IMR-90 (cell line): Measurements from ENCODE around the gene KCNK7. TPM values are rescaled to one million over a fixed set of nuclear protein-coding genes. Genes with fewer than 3 reads are reported as not detected.
A peak's percentile ranks its signal among the peaks of the same experiment; 100 is the strongest.

Experiments
- ATAC-seq: fragments of 200-7000 bp; cut with Tn5 transposase; 2 replicates; pipeline ENCODE4 v1.9.1; 2020; ENCODE audit warnings: low read depth, mild to moderate bottlenecking, moderate library complexity
- BruUV-seq: library from RNA; stranded (reverse); fragments of 400-500 nt; replicated peaks from 2 replicates; lab custom pipeline; 2021; lab: Mats Ljungman, UMichigan
- CTCF ChIA-PET: fragments of 300-600 bp; formaldehyde crosslinking; extraction: SDS; loops from one replicate; lab custom pipeline; 2021; ENCODE audit warnings: antibody characterized with exemption; lab: Yijun Ruan, JAX
- POLR2A ChIA-PET: fragments of 300-600 bp; sonication (Branson Sonifier 250); formaldehyde crosslinking; loops from one replicate; lab custom pipeline; 2022; ENCODE audit warnings: antibody characterized with exemption; ENCODE audit not compliant: unreplicated experiment; lab: Charles Lee
- DNase-seq: peaks from one replicate; pipeline ENCODE4 v3.0.0; 2013
- H2AFZ ChIP-seq: replicated peaks from 2 replicates; pipeline ENCODE3; 2013; ENCODE audit warnings: low read length, mild to moderate bottlenecking; ENCODE audit not compliant: poor library complexity
- H2AK5ac ChIP-seq: 2 replicates; pipeline ENCODE4 v1.6.1; 2013; ENCODE audit warnings: low read depth, low read length, inconsistent platforms
- H2AK9ac ChIP-seq: replicated peaks from 2 replicates; pipeline ENCODE3; 2013; ENCODE audit warnings: mild to moderate bottlenecking, low read depth, low read length, moderate library complexity; ENCODE audit not compliant: poor library complexity
- H2BK120ac ChIP-seq: 2 replicates; pipeline ENCODE4 v1.6.1; 2013; ENCODE audit warnings: low read depth, low read length, inconsistent platforms
- H2BK15ac ChIP-seq: 3 replicates; pipeline ENCODE4 v1.6.1; 2013; ENCODE audit warnings: low read depth, low read length, inconsistent platforms
- H2BK20ac ChIP-seq: 2 replicates; pipeline ENCODE4 v1.6.1; 2013; ENCODE audit warnings: low read depth, mild to moderate bottlenecking, inconsistent platforms, low read length, moderate library complexity
- H2BK5ac ChIP-seq: 2 replicates; pipeline ENCODE4 v1.6.1; 2013; ENCODE audit warnings: mild to moderate bottlenecking, low read depth, low read length, inconsistent platforms; ENCODE audit not compliant: poor library complexity, severe bottlenecking
- H3K14ac ChIP-seq: replicated peaks from 2 replicates; pipeline ENCODE4 v1.6.1; 2013; ENCODE audit warnings: low read depth, low read length, inconsistent platforms
- H3K18ac ChIP-seq: 2 replicates; pipeline ENCODE4 v1.6.1; 2013; ENCODE audit warnings: low read depth, low read length, control low read depth
- H3K23ac ChIP-seq: 2 replicates; pipeline ENCODE4 v1.6.1; 2013; ENCODE audit warnings: low read depth, low read length, inconsistent platforms
- H3K27ac ChIP-seq: 2 replicates; pipeline ENCODE4 v1.5.1; 2013; ENCODE audit warnings: mild to moderate bottlenecking, control low read depth, low read length; ENCODE audit not compliant: insufficient read depth
- H3K27me3 ChIP-seq: 2 replicates; pipeline ENCODE4 v1.6.1; 2013; ENCODE audit warnings: low read length; ENCODE audit not compliant: control insufficient read depth, insufficient read depth
- H3K36me3 ChIP-seq: 2 replicates; pipeline ENCODE4 v1.6.1; 2013; ENCODE audit warnings: low read length, mixed read lengths; ENCODE audit not compliant: control insufficient read depth, insufficient read depth
- H3K4ac ChIP-seq: 2 replicates; pipeline ENCODE4 v1.6.1; 2013; ENCODE audit warnings: low read depth, low read length, inconsistent platforms
- H3K4me1 ChIP-seq: 2 replicates; pipeline ENCODE4 v1.6.1; 2013; ENCODE audit warnings: low read length, mixed read lengths; ENCODE audit not compliant: control insufficient read depth, insufficient read depth
- H3K4me2 ChIP-seq: 2 replicates; pipeline ENCODE4 v1.6.1; 2013; ENCODE audit warnings: low read depth, mild to moderate bottlenecking, control low read depth, low read length, moderate library complexity
- H3K4me3 ChIP-seq: 2 replicates; pipeline ENCODE4 v1.5.1; 2013; ENCODE audit warnings: low read depth, mild to moderate bottlenecking, control low read depth, low read length, moderate library complexity; ENCODE audit not compliant: insufficient read depth
- H3K56ac ChIP-seq: 2 replicates; pipeline ENCODE4 v1.6.1; 2013; ENCODE audit warnings: low read length, inconsistent platforms; ENCODE audit not compliant: insufficient read depth; ENCODE audit errors: extremely low read depth
- H3K79me1 ChIP-seq, 2 experiments: 2 replicates each; pipeline ENCODE4 v1.6.1; 2013; ENCODE audit warnings: low read length in 2 of 2, inconsistent platforms in 1 of 2, low read depth in 1 of 2
- H3K9ac ChIP-seq: 2 replicates; pipeline ENCODE4 v1.6.1; 2013; ENCODE audit warnings: low read depth, low read length, control low read depth
- H3K9me1 ChIP-seq: 2 replicates; pipeline ENCODE4 v1.6.1; 2013; ENCODE audit warnings: low read length, inconsistent platforms; ENCODE audit not compliant: insufficient read depth
- H3K9me3 ChIP-seq: 2 replicates; pipeline ENCODE4 v1.6.1; 2013; ENCODE audit warnings: low read length; ENCODE audit not compliant: control insufficient read depth, insufficient read depth
- H4K20me1 ChIP-seq: 2 replicates; pipeline ENCODE4 v1.6.1; 2013; ENCODE audit warnings: low read length, inconsistent platforms; ENCODE audit not compliant: insufficient read depth
- H4K5ac ChIP-seq: 2 replicates; pipeline ENCODE4 v1.6.1; 2013; ENCODE audit warnings: mild to moderate bottlenecking, low read depth, low read length, control low read depth
- H4K8ac ChIP-seq, 2 experiments: 2 replicates each; pipeline ENCODE4 v1.6.1; 2013; ENCODE audit warnings: low read depth in 2 of 2, low read length in 2 of 2, control low read depth in 1 of 2, inconsistent platforms in 1 of 2
- H4K91ac ChIP-seq: 2 replicates; pipeline ENCODE4 v1.6.1; 2013; ENCODE audit warnings: low read depth, low read length, inconsistent platforms; ENCODE audit not compliant: insufficient read depth
- BHLHE40 ChIP-seq: fragments of 150-350 bp; IDR thresholded peaks from 2 replicates; pipeline ENCODE4 v1.6.1; 2016; ENCODE audit warnings: mild to moderate bottlenecking, low read depth, low read length
- CHD1 ChIP-seq: IDR thresholded peaks from 2 replicates; pipeline ENCODE4 v1.6.1; 2012; ENCODE audit warnings: low read depth, low read length, improper control_type of control experiment
- FOS ChIP-seq: fragments of 150-350 bp; IDR thresholded peaks from 2 replicates; pipeline ENCODE4 v1.6.1; 2016; ENCODE audit warnings: low read depth, low read length
- MAFK ChIP-seq: IDR thresholded peaks from 2 replicates; pipeline ENCODE4 v1.6.1; 2012; ENCODE audit warnings: low read depth, low read length, improper control_type of control experiment
- MAZ ChIP-seq: IDR thresholded peaks from 2 replicates; pipeline ENCODE4 v1.6.1; 2012; ENCODE audit warnings: low read depth, mild to moderate bottlenecking, low read length, improper control_type of control experiment, moderate library complexity, borderline replicate concordance
- NFE2L2 ChIP-seq: fragments of 150-350 bp; IDR thresholded peaks from 2 replicates; pipeline ENCODE4 v1.6.1; 2016; ENCODE audit warnings: low read depth, mild to moderate bottlenecking, low read length
- RAD21 ChIP-seq: IDR thresholded peaks from 2 replicates; pipeline ENCODE4 v1.6.1; 2012; ENCODE audit warnings: low read length, improper control_type of control experiment
- RCOR1 ChIP-seq: IDR thresholded peaks from 2 replicates; pipeline ENCODE4 v1.6.1; 2012; ENCODE audit warnings: mild to moderate bottlenecking, low read length, improper control_type of control experiment; ENCODE audit not compliant: insufficient replicate concordance
- RFX5 ChIP-seq: IDR thresholded peaks from 2 replicates; pipeline ENCODE4 v1.8.0; 2012; ENCODE audit warnings: low read depth, mild to moderate bottlenecking, low read length, moderate library complexity
- SMC3 ChIP-seq: fragments of 150-350 bp; IDR thresholded peaks from 2 replicates; pipeline ENCODE4 v1.6.1; 2016; ENCODE audit warnings: low read depth, mild to moderate bottlenecking, antibody characterized with exemption, low read length, moderate library complexity
- WGBS, 2 experiments: methylation state at CpG; one replicate each; pipeline versions ENCODE4 v1.1.5 to v1.1.7; 2013; ENCODE audit warnings: missing lambda C conversion rate in 2 of 2; ENCODE audit not compliant: insufficient read length in 1 of 2; ENCODE audit errors: extremely low coverage in 2 of 2; 5-methylcytosine and 5-hydroxymethylcytosine counted together
- dilution Hi-C: fragments of 300-500 bp; cut with HindIII; formaldehyde crosslinking; loops from one replicate; pipeline ENCODE4 v1.14.3; 2018; ENCODE audit warnings: low sequenced_read_pairs; ENCODE audit not compliant: unreplicated experiment
- in situ Hi-C: fragments of 300-500 bp; cut with MboI; formaldehyde crosslinking; loops from 3 replicates; pipeline ENCODE4 v1.14.3; 2019; ENCODE audit warnings: low sequenced_read_pairs, inconsistent platforms, mixed read lengths
- intact Hi-C: fragments of 100-400 bp; cut with micrococcal nuclease; formaldehyde crosslinking; loops from 2 replicates; pipeline ENCODE4 v1.10.0; 2022
- polyA plus RNA-seq, 3 experiments: library from polyadenylated mRNA; depleted of rRNA; stranded (reverse); fragments of >200 nt; gene quantifications; 2 replicates each; pipeline ENCODE4 v1.2.3, GENCODE V29; 2012; ENCODE audit warnings: low replicate concordance in 1 of 3
- total RNA-seq: library from RNA; depleted of rRNA; stranded (reverse); fragments of >200 nt; gene quantifications from 2 replicates; pipeline ENCODE4 v1.2.3, GENCODE V29; 2012
- TF ChIP-seq, protein P1 (sequence below): fragments of 150-350 bp; IDR thresholded peaks from 2 replicates; pipeline ENCODE4 v1.6.1; 2017; ENCODE audit warnings: mild to moderate bottlenecking, antibody characterized with exemption, low read length, low read depth
- TF ChIP-seq, protein P2 (sequence below): fragments of 150-350 bp; IDR thresholded peaks from 2 replicates; pipeline ENCODE4 v1.6.1; 2016; ENCODE audit warnings: low read depth, mild to moderate bottlenecking, low read length, moderate library complexity, borderline replicate concordance

Gene KCNK7
- total and polyA plus RNA-seq, 2 of the 4 experiments (the other 2 are of a cell fraction) = 0.09 TPM; not detected in 1

DNA sequence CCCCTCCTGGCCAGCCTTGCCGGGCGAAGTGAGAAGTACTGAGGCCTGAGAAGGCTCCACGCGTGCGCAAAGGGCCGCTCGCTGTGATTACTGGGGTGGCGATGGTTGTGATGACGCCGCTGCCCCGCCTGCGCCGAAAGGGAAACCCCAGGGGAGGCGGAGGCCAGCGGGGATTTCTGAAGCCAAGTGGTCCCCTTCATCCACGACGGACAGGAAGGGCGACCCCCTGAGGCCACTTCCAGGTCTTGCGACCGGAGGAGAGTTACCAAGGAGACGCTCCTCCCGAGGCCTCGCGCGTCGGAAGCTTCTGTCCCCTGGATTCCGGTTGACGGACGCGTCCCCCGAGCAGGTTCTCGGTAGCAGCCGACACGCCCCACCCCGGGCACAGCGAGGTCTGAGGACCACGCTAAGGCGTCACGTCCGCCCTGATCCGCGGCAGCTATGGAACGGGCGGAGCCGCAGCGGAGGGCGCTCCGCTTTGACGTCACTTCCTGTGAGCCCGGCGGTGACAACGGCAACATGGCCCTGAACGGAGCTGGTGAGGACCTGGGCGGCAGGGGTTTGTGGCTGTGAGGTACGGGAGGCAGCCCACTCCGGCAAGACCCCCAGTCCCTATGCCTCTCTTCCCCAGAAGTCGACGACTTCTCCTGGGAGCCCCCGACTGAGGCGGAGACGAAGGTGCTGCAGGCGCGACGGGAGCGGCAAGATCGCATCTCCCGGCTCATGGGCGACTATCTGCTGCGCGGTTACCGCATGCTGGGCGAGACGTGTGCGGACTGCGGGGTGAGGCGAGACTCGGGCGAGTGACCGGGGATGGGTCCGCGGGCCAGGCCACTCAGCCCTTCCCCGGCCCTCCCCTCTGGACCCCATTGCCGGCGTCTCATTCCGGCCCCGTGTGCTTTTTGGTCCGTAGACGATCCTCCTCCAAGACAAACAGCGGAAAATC is 25.4 kb downstream of the KCNK7 start, which contains the start of gene ZNRD2:
TSS of gene ZNRD2 (plus strand) at position 505 of the 946 bp plus-strand sequence. CDS start at position 520, 15 bp downstream.
- Histone ChIP-seq H2AK9ac (peak within 1 kb of the TSS; percentile 95), H3K4me3 (peak within 1 kb of the TSS; percentile 79), H3K9me3 (no peaks in the 10 kb centered on the region), H2BK120ac (peak within 1 kb of the TSS; percentile 30), H3K4ac (peak within 1 kb of the TSS; percentile 94), H3K27ac (peak within 1 kb of the TSS; percentile 78), H3K36me3 (peaks cover 4% of the 10 kb centered on the region; the same call in 1 of the 2 replicates), H3K23ac (peak within 1 kb of the TSS; percentile 96), H3K56ac (peak within 1 kb of the TSS; percentile 96), H4K91ac (peak within 1 kb of the TSS; percentile 84), H2AK5ac (peak within 1 kb of the TSS; percentile 90), H2BK5ac (peak within 1 kb of the TSS; percentile 85), H2BK15ac (peak within 1 kb of the TSS; percentile 69; the same call in 1 of the 3 replicates), H4K20me1 (peaks cover 22% of the 10 kb centered on the region), H3K9ac (peak within 1 kb of the TSS; percentile 83), H2BK20ac (peak within 1 kb of the TSS; percentile 30; the same call in 1 of the 2 replicates), H2AFZ (peak within 1 kb of the TSS; percentile 98), H3K4me1 (peaks cover 19% of the 10 kb centered on the region), H3K18ac (peak within 1 kb of the TSS; percentile 23), H4K5ac (peak within 1 kb of the TSS; percentile 90), H4K8ac (peak within 1 kb of the TSS; percentile 82 to 98), H3K4me2 (peak within 1 kb of the TSS; percentile 83), H3K9me1 (peaks cover 19% of the 10 kb centered on the region), H3K79me1 (peaks cover 18 to 72% of the 10 kb centered on the region in 2 experiments), H3K14ac (peak within 1 kb of the TSS; percentile 95), H3K27me3 (no peaks in the 10 kb centered on the region)
- CTCF ChIA-PET = interaction anchor here (0.8 to 1.1 kb wide), 2 partner anchors 29 to 41 kb away, joined by 4 to 9 read pairs; no protein-coding TSS in a partner anchor
- DNase-seq = peak; percentile 99
- dilution Hi-C loops = no loop called here
- intact Hi-C loops = loop anchor here (1.0 to 5.0 kb wide), 4 partner anchors 13 to 188 kb away; partner anchors contain the start of gene SLC25A45
- 1% methylated on average over 31 of the region's 89 CpGs; no CpG with 5 or more reads in 1 of the 2 experiments for WGBS, 2 experiments
- in situ Hi-C loops = no loop called here
- POLR2A ChIA-PET = interaction anchor here (0.5 kb wide), 1 partner anchor 66 kb away, joined by 3 read pairs; no protein-coding TSS in a partner anchor
- peak; percentile 70 for ATAC-seq
- BruUV-seq = no TSS peak
- peak; percentile 65 for TF ChIP-seq SMC3
- TF ChIP-seq RFX5 = no peak
- TF ChIP-seq, protein P1, sequence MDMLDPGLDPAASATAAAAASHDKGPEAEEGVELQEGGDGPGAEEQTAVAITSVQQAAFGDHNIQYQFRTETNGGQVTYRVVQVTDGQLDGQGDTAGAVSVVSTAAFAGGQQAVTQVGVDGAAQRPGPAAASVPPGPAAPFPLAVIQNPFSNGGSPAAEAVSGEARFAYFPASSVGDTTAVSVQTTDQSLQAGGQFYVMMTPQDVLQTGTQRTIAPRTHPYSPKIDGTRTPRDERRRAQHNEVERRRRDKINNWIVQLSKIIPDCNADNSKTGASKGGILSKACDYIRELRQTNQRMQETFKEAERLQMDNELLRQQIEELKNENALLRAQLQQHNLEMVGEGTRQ = no peak
- TF ChIP-seq MAFK = no peak
- TF ChIP-seq FOS = no peak
- TF ChIP-seq, protein P2, sequence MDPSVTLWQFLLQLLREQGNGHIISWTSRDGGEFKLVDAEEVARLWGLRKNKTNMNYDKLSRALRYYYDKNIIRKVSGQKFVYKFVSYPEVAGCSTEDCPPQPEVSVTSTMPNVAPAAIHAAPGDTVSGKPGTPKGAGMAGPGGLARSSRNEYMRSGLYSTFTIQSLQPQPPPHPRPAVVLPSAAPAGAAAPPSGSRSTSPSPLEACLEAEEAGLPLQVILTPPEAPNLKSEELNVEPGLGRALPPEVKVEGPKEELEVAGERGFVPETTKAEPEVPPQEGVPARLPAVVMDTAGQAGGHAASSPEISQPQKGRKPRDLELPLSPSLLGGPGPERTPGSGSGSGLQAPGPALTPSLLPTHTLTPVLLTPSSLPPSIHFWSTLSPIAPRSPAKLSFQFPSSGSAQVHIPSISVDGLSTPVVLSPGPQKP = no peak
- TF ChIP-seq CHD1 = no peak
- no peak for TF ChIP-seq BHLHE40
- TF ChIP-seq NFE2L2 = no peak
- TF ChIP-seq RCOR1 = no peak
- peak; percentile 79; the same call in 1 of the 2 replicates for TF ChIP-seq MAZ
- peak; percentile 64 for TF ChIP-seq RAD21
